HL-60 (cell line): ENCODE measurements around the gene DSC1.

Source experiments
- GABPA ChIP-seq: IDR thresholded peaks from 2 replicates; pipeline ENCODE4 v1.6.1; 2012; ENCODE audit warnings: low read depth
- POLR2AphosphoS5 ChIP-seq: IDR thresholded peaks from 2 replicates; pipeline ENCODE4 v1.6.1; 2012; ENCODE audit warnings: low read depth
- SPI1 ChIP-seq: IDR thresholded peaks from 2 replicates; pipeline ENCODE4 v1.6.1; 2012; ENCODE audit warnings: low read depth, mild to moderate bottlenecking, borderline replicate concordance
- TF ChIP-seq, protein P1 (sequence below): IDR thresholded peaks from one replicate; pipeline ENCODE4 v1.5.1; 2011; ENCODE audit warnings: low read length, control low read depth, inconsistent platforms; ENCODE audit not compliant: insufficient read depth
- TF ChIP-seq, protein P2 (sequence below): IDR thresholded peaks from 2 replicates; pipeline ENCODE4 v1.6.1; 2012; ENCODE audit warnings: low read depth; ENCODE audit not compliant: insufficient replicate concordance

DNA sequence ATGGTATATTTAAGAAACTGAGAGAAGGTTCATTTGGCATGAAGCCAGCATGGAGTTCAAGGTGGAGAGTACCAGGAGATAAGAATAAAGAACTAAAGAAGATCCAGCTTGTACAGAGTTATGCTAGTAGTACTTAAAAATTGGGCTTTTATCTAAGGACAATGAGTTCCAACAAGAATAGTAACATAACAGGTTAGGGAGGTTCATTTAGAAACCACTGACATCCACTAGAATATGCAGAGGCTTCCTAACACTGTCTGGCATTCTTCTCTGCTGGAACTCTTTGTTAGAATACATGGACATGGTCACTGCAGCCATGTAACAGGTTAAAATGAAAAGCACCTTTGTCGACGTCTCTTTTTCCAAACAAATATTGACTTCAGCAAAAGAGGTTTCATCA is 42.6 kb upstream of the DSC1 start:
- TF ChIP-seq, protein P1, sequence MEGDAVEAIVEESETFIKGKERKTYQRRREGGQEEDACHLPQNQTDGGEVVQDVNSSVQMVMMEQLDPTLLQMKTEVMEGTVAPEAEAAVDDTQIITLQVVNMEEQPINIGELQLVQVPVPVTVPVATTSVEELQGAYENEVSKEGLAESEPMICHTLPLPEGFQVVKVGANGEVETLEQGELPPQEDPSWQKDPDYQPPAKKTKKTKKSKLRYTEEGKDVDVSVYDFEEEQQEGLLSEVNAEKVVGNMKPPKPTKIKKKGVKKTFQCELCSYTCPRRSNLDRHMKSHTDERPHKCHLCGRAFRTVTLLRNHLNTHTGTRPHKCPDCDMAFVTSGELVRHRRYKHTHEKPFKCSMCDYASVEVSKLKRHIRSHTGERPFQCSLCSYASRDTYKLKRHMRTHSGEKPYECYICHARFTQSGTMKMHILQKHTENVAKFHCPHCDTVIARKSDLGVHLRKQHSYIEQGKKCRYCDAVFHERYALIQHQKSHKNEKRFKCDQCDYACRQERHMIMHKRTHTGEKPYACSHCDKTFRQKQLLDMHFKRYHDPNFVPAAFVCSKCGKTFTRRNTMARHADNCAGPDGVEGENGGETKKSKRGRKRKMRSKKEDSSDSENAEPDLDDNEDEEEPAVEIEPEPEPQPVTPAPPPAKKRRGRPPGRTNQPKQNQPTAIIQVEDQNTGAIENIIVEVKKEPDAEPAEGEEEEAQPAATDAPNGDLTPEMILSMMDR = no peak
- TF ChIP-seq POLR2AphosphoS5 (no peak), SPI1 (no peak), GABPA (no peak)
- TF ChIP-seq, protein P2, sequence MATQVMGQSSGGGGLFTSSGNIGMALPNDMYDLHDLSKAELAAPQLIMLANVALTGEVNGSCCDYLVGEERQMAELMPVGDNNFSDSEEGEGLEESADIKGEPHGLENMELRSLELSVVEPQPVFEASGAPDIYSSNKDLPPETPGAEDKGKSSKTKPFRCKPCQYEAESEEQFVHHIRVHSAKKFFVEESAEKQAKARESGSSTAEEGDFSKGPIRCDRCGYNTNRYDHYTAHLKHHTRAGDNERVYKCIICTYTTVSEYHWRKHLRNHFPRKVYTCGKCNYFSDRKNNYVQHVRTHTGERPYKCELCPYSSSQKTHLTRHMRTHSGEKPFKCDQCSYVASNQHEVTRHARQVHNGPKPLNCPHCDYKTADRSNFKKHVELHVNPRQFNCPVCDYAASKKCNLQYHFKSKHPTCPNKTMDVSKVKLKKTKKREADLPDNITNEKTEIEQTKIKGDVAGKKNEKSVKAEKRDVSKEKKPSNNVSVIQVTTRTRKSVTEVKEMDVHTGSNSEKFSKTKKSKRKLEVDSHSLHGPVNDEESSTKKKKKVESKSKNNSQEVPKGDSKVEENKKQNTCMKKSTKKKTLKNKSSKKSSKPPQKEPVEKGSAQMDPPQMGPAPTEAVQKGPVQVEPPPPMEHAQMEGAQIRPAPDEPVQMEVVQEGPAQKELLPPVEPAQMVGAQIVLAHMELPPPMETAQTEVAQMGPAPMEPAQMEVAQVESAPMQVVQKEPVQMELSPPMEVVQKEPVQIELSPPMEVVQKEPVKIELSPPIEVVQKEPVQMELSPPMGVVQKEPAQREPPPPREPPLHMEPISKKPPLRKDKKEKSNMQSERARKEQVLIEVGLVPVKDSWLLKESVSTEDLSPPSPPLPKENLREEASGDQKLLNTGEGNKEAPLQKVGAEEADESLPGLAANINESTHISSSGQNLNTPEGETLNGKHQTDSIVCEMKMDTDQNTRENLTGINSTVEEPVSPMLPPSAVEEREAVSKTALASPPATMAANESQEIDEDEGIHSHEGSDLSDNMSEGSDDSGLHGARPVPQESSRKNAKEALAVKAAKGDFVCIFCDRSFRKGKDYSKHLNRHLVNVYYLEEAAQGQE = no peak
